ENCODE data around the gene IL27RA. TPM values are rescaled to one million over a fixed set of nuclear protein-coding genes. Genes with fewer than 3 reads are reported as not detected.
"Not testable (repeated sequence)": the region's sequence is repeated elsewhere in the genome, so short reads cannot be mapped to it uniquely, and the experiment has no call there.

The IL27RA gene
- polyA plus RNA-seq, 2 of the 4 experiments (the other 2 are of a cell fraction), result 3.0 to 4.5 TPM

GRCh38 chr19:14026652-14027192 is 4.8 kb upstream of the IL27RA start:
- ATAC-seq; DNase-seq (ENCODE audit: low read depth in 1 of 2, low spot score in 1 of 2); H3K9me3 ChIP-seq; H3K4me3 ChIP-seq; FAIRE-seq; POLR2A ChIA-PET; H3K27ac ChIP-seq; H3K4me2 ChIP-seq; H3K4me1 ChIP-seq: not testable (repeated sequence)
- 66% methylated on average over 3 of the region's 5 CpGs for WGBS (ENCODE audit: missing lambda C conversion rate)
- CTCF ChIA-PET, result interaction anchor here (0.6 to 1.1 kb wide), 3 partner anchors 46 to 172 kb away, joined by 4 to 7 read pairs (median 4); partner anchors contain the start of gene MISP3

GRCh38 chr19:14027856-14028450 is 3.6 kb upstream of the IL27RA start, which contains the start of gene RLN3:
TSS of gene RLN3 (plus strand) at chr19:14028148. CDS start at chr19:14028205, 57 bp downstream.
- Histone ChIP-seq H3K4me3 (no peak within 1 kb of the TSS), H3K4me1 (peaks cover 9% of the 10 kb centered on the region; the same call in 2 of the 3 replicates), H3K4me2 (no peak within 1 kb of the TSS), H3K9me3 (no peaks in the 10 kb centered on the region), H3K27ac (no peak within 1 kb of the TSS)
- WGBS (ENCODE audit: missing lambda C conversion rate), result 64% methylated on average over 17 of the region's 24 CpGs
- no peak for ATAC-seq
- no peak for TF ChIP-seq USF2 (IDR thresholded peaks at IDR 0.05)
- no peak for TF ChIP-seq RCOR1 (IDR thresholded peaks at IDR 0.05; ENCODE audit: low read depth, low read length)
- no peak for TF ChIP-seq BHLHE40 (IDR thresholded peaks at IDR 0.05; ENCODE audit: low read depth, low read length)
- TF ChIP-seq CHD2 (IDR thresholded peaks at IDR 0.05; ENCODE audit: low read length, partially characterized antibody), result no peak
- FAIRE-seq, result no peak
- DNase-seq (ENCODE audit: low read depth in 1 of 2, low spot score in 1 of 2), result no peak
- ChIA-PET CTCF (interaction anchor here (0.6 kb wide), 1 partner anchor 15 kb away, joined by 3 read pairs; no protein-coding TSS in a partner anchor), POLR2A (no interaction called here)

GRCh38 chr19:14028901-14029300 is 2.7 kb upstream of the IL27RA start:
- ChIA-PET CTCF (no interaction called here), POLR2A (no interaction called here)
- FAIRE-seq (no peak), ATAC-seq (no peak), DNase-seq (ENCODE audit: low read depth in 1 of 2, low spot score in 1 of 2) (no peak)
- 65% methylated on average over 4 of the region's 4 CpGs for WGBS (ENCODE audit: missing lambda C conversion rate)
- Histone ChIP-seq H3K4me3 (no peak overlapping the region), H3K9me3 (no peaks in the 10 kb centered on the region), H3K4me1 (peaks cover 6% of the 10 kb centered on the region; the same call in 2 of the 3 replicates), H3K4me2 (no peak overlapping the region), H3K27ac (no peak overlapping the region)
- TF ChIP-seq RARB (CRISPR knock-in tag; IDR thresholded peaks at IDR 0.05) (no peak), RNF2 (IDR thresholded peaks at IDR 0.05; ENCODE audit: borderline replicate concordance, low read depth) (no peak), HDAC2 (IDR thresholded peaks at IDR 0.05) (no peak), TP53 (CRISPR knock-in tag; IDR thresholded peaks at IDR 0.05) (no peak), CHD2 (IDR thresholded peaks at IDR 0.05; ENCODE audit: low read length, partially characterized antibody) (no peak), CEBPB (IDR thresholded peaks at IDR 0.05) (no peak), PBX3 (IDR thresholded peaks at IDR 0.05) (no peak), HES2 (IDR thresholded peaks at IDR 0.05) (no peak), HMGXB4 (CRISPR knock-in tag; IDR thresholded peaks at IDR 0.05; ENCODE audit: borderline replicate concordance) (no peak), RCOR1 (IDR thresholded peaks at IDR 0.05; ENCODE audit: low read depth, low read length) (no peak), HEYL (CRISPR knock-in tag; IDR thresholded peaks at IDR 0.05) (no peak), CBX8 (IDR thresholded peaks at IDR 0.05) (no peak), HOXB5 (CRISPR knock-in tag; IDR thresholded peaks at IDR 0.05) (no peak)

All from A549 (cell line).